H9 (cell line): ENCODE results near the gene LRFN2. TPM values are rescaled to one million over a fixed set of nuclear protein-coding genes. Genes with fewer than 3 reads are reported as not detected.

Experiments
- DNase-seq: peaks from one replicate; pipeline ENCODE4 v3.0.0-alpha.2; 2017
- H2AFZ ChIP-seq: one replicate; pipeline ENCODE4 v1.6.1; 2013; ENCODE audit warnings: mild to moderate bottlenecking, low read length, control low read depth, moderate library complexity
- H2AK5ac ChIP-seq: 2 replicates; pipeline ENCODE4 v1.6.1; 2013; ENCODE audit warnings: low read length, control low read depth, mixed read lengths; ENCODE audit not compliant: insufficient read length
- H2BK120ac ChIP-seq: one replicate; pipeline ENCODE4 v1.6.1; 2013; ENCODE audit warnings: low read depth, mild to moderate bottlenecking, low read length, control low read depth, inconsistent platforms; ENCODE audit not compliant: poor library complexity, severe bottlenecking
- H2BK12ac ChIP-seq: 2 replicates; pipeline ENCODE4 v1.6.1; 2013; ENCODE audit warnings: low read length, control low read depth, mixed read lengths, low read depth; ENCODE audit not compliant: insufficient read length
- H2BK15ac ChIP-seq: 2 replicates; pipeline ENCODE4 v1.6.1; 2013; ENCODE audit warnings: low read depth, low read length, control low read depth
- H2BK20ac ChIP-seq: one replicate; pipeline ENCODE4 v1.6.1; 2013; ENCODE audit warnings: low read depth, mild to moderate bottlenecking, low read length, control low read depth, inconsistent platforms; ENCODE audit not compliant: poor library complexity, severe bottlenecking
- H2BK5ac ChIP-seq: 2 replicates; pipeline ENCODE4 v1.6.1; 2013; ENCODE audit warnings: low read length, control low read depth, mixed read lengths; ENCODE audit not compliant: insufficient read length
- H3K14ac ChIP-seq: 2 replicates; pipeline ENCODE4 v1.6.1; 2013; ENCODE audit warnings: low read length, control low read depth; ENCODE audit not compliant: insufficient read depth
- H3K18ac ChIP-seq: 2 replicates; pipeline ENCODE4 v1.6.1; 2013; ENCODE audit warnings: low read depth, mild to moderate bottlenecking, mixed read lengths, low read length, control low read depth; ENCODE audit not compliant: insufficient read length
- H3K23ac ChIP-seq: 2 replicates; pipeline ENCODE4 v1.6.1; 2013; ENCODE audit warnings: low read length, control low read depth, mixed read lengths, low read depth; ENCODE audit not compliant: insufficient read length
- H3K23me2 ChIP-seq: 2 replicates; pipeline ENCODE4 v1.6.1; 2013; ENCODE audit warnings: low read depth, mild to moderate bottlenecking, mixed read lengths, low read length, control low read depth; ENCODE audit not compliant: insufficient read length, poor library complexity, severe bottlenecking
- H3K27ac ChIP-seq: 2 replicates; pipeline ENCODE4 v1.5.1; 2013; ENCODE audit warnings: low read length, control low read depth, mixed read lengths, low read depth; ENCODE audit not compliant: insufficient read length
- H3K27me3 ChIP-seq: 2 replicates; pipeline ENCODE4 v1.6.1; 2013; ENCODE audit warnings: low read length, control low read depth, inconsistent platforms; ENCODE audit not compliant: insufficient read depth
- H3K4ac ChIP-seq: 2 replicates; pipeline ENCODE4 v1.6.1; 2013; ENCODE audit warnings: low read depth, mild to moderate bottlenecking, control low read depth, inconsistent platforms, low read length, moderate library complexity
- H3K4me1 ChIP-seq: 2 replicates; pipeline ENCODE4 v1.6.1; 2013; ENCODE audit warnings: low read length, control low read depth, inconsistent platforms; ENCODE audit not compliant: insufficient read depth
- H3K4me2 ChIP-seq: 2 replicates; pipeline ENCODE4 v1.6.1; 2013; ENCODE audit warnings: low read length, control low read depth, mixed read lengths; ENCODE audit not compliant: insufficient read length, insufficient read depth
- H3K56ac ChIP-seq: 2 replicates; pipeline ENCODE4 v1.6.1; 2013; ENCODE audit warnings: low read depth, mild to moderate bottlenecking, mixed read lengths, low read length, control low read depth; ENCODE audit not compliant: insufficient read length
- H3K79me1 ChIP-seq: 2 replicates; pipeline ENCODE4 v1.6.1; 2013; ENCODE audit warnings: low read depth, mild to moderate bottlenecking, moderate library complexity, low read length, control low read depth, inconsistent platforms; ENCODE audit not compliant: insufficient read depth, poor library complexity, severe bottlenecking
- H3K79me2 ChIP-seq: 2 replicates; pipeline ENCODE4 v1.6.1; 2013; ENCODE audit warnings: low read length, control low read depth, inconsistent platforms; ENCODE audit not compliant: insufficient read depth
- H3K9ac ChIP-seq: 2 replicates; pipeline ENCODE4 v1.6.1; 2013; ENCODE audit warnings: low read length, control low read depth, mixed read lengths; ENCODE audit not compliant: insufficient read length; ENCODE audit errors: extremely low read depth
- H3K9me3 ChIP-seq: one replicate; pipeline ENCODE4 v1.6.1; 2013; ENCODE audit warnings: low read depth, low read length, inconsistent platforms; ENCODE audit not compliant: control insufficient read depth
- H3T11ph ChIP-seq: one replicate; pipeline ENCODE4 v1.6.1; 2013; ENCODE audit warnings: mild to moderate bottlenecking, low read length, control low read depth, inconsistent platforms
- H4K20me1 ChIP-seq: one replicate; pipeline ENCODE4 v1.6.1; 2013; ENCODE audit not compliant: control insufficient read depth, insufficient read length, insufficient read depth
- H4K5ac ChIP-seq: 2 replicates; pipeline ENCODE4 v1.6.1; 2013; ENCODE audit warnings: low read depth, mild to moderate bottlenecking, mixed read lengths, low read length, control low read depth; ENCODE audit not compliant: insufficient read length
- H4K8ac ChIP-seq: replicated peaks from 2 replicates; pipeline ENCODE4 v1.6.1; 2013; ENCODE audit warnings: low read length, control low read depth, mixed read lengths, low read depth; ENCODE audit not compliant: insufficient read length
- H4K91ac ChIP-seq: 2 replicates; pipeline ENCODE4 v1.6.1; 2013; ENCODE audit warnings: low read depth, mild to moderate bottlenecking, moderate library complexity, mixed read lengths, low read length, control low read depth; ENCODE audit not compliant: insufficient read length
- H3K27ac Mint-ChIP-seq, 3 experiments: 2 replicates in 2 of 3; 3 replicates in 1 of 3; pipeline ENCODE4 v1.8.0; 2020 to 2021; ENCODE audit warnings: mixed read lengths in 3 of 3, mild to moderate bottlenecking in 1 of 3, moderate library complexity in 1 of 3
- H3K27me3 Mint-ChIP-seq: 2 replicates; pipeline ENCODE4 v1.8.0; 2021; ENCODE audit warnings: low read depth, mild to moderate bottlenecking, moderate library complexity, mixed read lengths
- H3K36me3 Mint-ChIP-seq, 3 experiments: 2 replicates in 2 of 3; 3 replicates in 1 of 3; pipeline ENCODE4 v1.8.0; 2020 to 2021; ENCODE audit warnings: low read depth in 3 of 3, mixed read lengths in 3 of 3; ENCODE audit not compliant: insufficient read depth in 1 of 3
- H3K4me1 Mint-ChIP-seq, 2 experiments: 2 replicates each; pipeline ENCODE4 v1.8.0; 2020; ENCODE audit warnings: mixed read lengths in 2 of 2
- H3K4me3 Mint-ChIP-seq, 2 experiments: 2 replicates in 1 of 2; 3 replicates in 1 of 2; pipeline ENCODE4 v1.8.0; 2020 to 2021; ENCODE audit warnings: mild to moderate bottlenecking in 2 of 2, mixed read lengths in 2 of 2, moderate library complexity in 1 of 2
- H3K9me3 Mint-ChIP-seq, 2 experiments: 2 replicates in 1 of 2; 3 replicates in 1 of 2; pipeline ENCODE4 v1.8.0; 2020; ENCODE audit warnings: mild to moderate bottlenecking in 2 of 2, mixed read lengths in 2 of 2, moderate library complexity in 1 of 2
- WGBS: extraction: QIAGEN DNeasy Blood & Tissue Kit; methylation state at CpG from one replicate; pipeline ENCODE4 v1.1.7; 2013; ENCODE audit warnings: missing lambda C conversion rate, low lambda C conversion rate, mixed read lengths; ENCODE audit not compliant: insufficient read length; ENCODE audit errors: extremely low coverage; 5-methylcytosine and 5-hydroxymethylcytosine counted together
- total RNA-seq: library from RNA; stranded (reverse); gene quantifications from 2 replicates; pipeline ENCODE4 v1.2.1, GENCODE V29; 2021
- TF ChIP-seq, protein P1 (sequence below): fragments of 200-600 bp; sonication (generic); conservative IDR thresholded peaks from 3 replicates; pipeline ENCODE4 v1.8.0; 2021; ENCODE audit warnings: antibody characterized with exemption, mild to moderate bottlenecking

Gene LRFN2
- total RNA-seq, 1 experiment from 2014 or later: 0.11 TPM

DNA sequence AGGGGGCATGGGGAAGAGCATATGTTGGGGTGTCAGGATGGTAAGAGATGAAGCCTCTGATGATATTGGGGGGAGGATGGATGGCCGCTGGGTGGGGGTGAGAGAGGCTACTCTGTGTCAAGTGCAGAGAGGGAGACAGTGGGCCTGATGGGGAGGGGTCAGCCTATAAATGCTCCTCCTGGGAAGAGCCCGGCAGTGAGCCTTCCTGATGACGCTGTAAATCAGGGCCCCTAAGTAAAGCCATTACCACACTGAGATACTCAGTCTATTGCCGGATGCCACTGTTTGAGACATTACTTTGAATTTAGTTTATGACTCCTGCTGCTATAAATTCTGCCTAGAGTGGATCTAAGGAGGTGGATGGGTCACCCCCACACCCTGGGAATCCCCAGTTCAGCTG, 28.1 kb downstream of the LRFN2 start:
- H2AK5ac ChIP-seq: no peak overlapping the region
- no peaks in the 10 kb centered on the region for H3K27me3 ChIP-seq
- WGBS: no CpG with 5 or more reads among the region's 4 CpGs
- no peaks in the 10 kb centered on the region for H3K79me1 ChIP-seq
- H4K5ac ChIP-seq: no peak overlapping the region
- Mint-ChIP-seq H3K27ac (0 out of 7 replicates have a peak overlapping the region, but pooled peaks of 1 of the 3 experiments have one; percentile 16), H3K27me3 (peaks cover 1% of the 10 kb centered on the region; the same call in 1 of the 2 replicates), H3K4me1 (peaks cover 38 to 55% of the 10 kb centered on the region in 2 experiments), H3K36me3 (no peaks in the 10 kb centered on the region), H3K4me3 (no peak overlapping the region), H3K9me3 (no peaks in the 10 kb centered on the region)
- H4K91ac ChIP-seq: no peak overlapping the region
- H2BK15ac ChIP-seq: no peak overlapping the region
- H2BK12ac ChIP-seq: no peak overlapping the region
- H3K4me1 ChIP-seq: peaks cover 9% of the 10 kb centered on the region; the same call in 1 of the 2 replicates
- no peaks in the 10 kb centered on the region for H4K20me1 ChIP-seq
- no peak overlapping the region for H3T11ph ChIP-seq
- no peak overlapping the region for H3K18ac ChIP-seq
- no peak overlapping the region for H3K27ac ChIP-seq
- no peak overlapping the region for H2BK120ac ChIP-seq
- no peak overlapping the region for H2BK5ac ChIP-seq
- TF ChIP-seq, protein P1, sequence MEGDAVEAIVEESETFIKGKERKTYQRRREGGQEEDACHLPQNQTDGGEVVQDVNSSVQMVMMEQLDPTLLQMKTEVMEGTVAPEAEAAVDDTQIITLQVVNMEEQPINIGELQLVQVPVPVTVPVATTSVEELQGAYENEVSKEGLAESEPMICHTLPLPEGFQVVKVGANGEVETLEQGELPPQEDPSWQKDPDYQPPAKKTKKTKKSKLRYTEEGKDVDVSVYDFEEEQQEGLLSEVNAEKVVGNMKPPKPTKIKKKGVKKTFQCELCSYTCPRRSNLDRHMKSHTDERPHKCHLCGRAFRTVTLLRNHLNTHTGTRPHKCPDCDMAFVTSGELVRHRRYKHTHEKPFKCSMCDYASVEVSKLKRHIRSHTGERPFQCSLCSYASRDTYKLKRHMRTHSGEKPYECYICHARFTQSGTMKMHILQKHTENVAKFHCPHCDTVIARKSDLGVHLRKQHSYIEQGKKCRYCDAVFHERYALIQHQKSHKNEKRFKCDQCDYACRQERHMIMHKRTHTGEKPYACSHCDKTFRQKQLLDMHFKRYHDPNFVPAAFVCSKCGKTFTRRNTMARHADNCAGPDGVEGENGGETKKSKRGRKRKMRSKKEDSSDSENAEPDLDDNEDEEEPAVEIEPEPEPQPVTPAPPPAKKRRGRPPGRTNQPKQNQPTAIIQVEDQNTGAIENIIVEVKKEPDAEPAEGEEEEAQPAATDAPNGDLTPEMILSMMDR: no peak
- H3K4ac ChIP-seq: no peak overlapping the region
- no peak overlapping the region for H3K23ac ChIP-seq
- H2BK20ac ChIP-seq: no peak overlapping the region
- H3K79me2 ChIP-seq: 0 out of 2 replicates have a peak, but pooled peaks cover 1% of the 10 kb centered on the region
- no peak overlapping the region for H3K56ac ChIP-seq
- no peak overlapping the region for H3K9ac ChIP-seq
- no peak overlapping the region for H2AFZ ChIP-seq
- H3K23me2 ChIP-seq: no peaks in the 10 kb centered on the region
- no peaks in the 10 kb centered on the region for H3K9me3 ChIP-seq
- H4K8ac ChIP-seq: no peak overlapping the region
- no peak overlapping the region for H3K4me2 ChIP-seq
- no peak overlapping the region for H3K14ac ChIP-seq
- DNase-seq: no peak
